WI38 (cell line): ENCODE results near the gene CCDC82.

Experiments
- H3K4me3 ChIP-seq: 2 replicates; pipeline ENCODE4 v1.5.1; 2011; ENCODE audit warnings: low read depth, mild to moderate bottlenecking, control low read depth, low read length
- TF ChIP-seq, protein P1 (sequence below): IDR thresholded peaks from 2 replicates; pipeline ENCODE4 v1.5.1; 2012; ENCODE audit warnings: low read depth, mild to moderate bottlenecking, control low read depth, low read length

The CCDC82 gene

DNA sequence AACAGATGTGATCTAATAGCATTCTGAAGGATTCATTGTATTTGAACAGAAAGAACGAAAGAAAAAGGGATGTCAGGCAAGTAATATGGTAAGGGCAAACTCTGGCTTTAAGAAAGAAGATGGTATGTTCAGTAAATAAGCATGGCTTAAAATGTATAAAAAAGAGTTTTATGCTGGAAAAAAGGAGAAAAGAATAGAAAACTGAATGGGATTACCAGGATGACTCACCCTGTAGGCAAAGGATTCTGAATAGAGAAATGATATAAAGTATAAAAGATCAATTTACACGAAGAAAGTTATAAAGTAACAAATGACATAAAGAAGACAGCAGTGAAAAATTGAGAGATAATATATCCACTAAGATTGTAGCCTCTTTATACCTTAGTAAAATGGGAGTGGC, 4.5 kb downstream of the CCDC82 start:
- H3K4me3 ChIP-seq = no peak overlapping the region
- TF ChIP-seq, protein P1, sequence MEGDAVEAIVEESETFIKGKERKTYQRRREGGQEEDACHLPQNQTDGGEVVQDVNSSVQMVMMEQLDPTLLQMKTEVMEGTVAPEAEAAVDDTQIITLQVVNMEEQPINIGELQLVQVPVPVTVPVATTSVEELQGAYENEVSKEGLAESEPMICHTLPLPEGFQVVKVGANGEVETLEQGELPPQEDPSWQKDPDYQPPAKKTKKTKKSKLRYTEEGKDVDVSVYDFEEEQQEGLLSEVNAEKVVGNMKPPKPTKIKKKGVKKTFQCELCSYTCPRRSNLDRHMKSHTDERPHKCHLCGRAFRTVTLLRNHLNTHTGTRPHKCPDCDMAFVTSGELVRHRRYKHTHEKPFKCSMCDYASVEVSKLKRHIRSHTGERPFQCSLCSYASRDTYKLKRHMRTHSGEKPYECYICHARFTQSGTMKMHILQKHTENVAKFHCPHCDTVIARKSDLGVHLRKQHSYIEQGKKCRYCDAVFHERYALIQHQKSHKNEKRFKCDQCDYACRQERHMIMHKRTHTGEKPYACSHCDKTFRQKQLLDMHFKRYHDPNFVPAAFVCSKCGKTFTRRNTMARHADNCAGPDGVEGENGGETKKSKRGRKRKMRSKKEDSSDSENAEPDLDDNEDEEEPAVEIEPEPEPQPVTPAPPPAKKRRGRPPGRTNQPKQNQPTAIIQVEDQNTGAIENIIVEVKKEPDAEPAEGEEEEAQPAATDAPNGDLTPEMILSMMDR = no peak

DNA sequence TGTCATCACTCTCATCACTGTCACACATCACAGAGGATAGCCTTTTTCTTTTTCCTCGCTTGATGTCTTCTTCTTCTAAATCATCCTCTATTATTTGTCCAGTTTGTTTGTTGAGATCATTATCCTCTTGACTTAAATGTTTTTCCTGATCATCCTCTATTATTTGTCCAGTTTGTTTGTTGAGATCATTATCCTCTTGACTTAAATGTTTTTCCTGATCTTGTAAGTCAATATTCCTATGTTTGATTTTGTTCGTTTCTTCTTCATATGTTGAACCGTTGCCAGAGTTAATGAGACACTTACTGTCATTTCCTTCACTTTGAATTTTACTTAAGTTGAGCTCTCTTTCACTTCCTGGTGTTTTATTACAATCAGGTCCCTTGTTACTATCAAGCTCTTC, 5.6 kb downstream of the CCDC82 start:
- no peak overlapping the region for H3K4me3 ChIP-seq
- TF ChIP-seq, protein P1 = no peak

DNA sequence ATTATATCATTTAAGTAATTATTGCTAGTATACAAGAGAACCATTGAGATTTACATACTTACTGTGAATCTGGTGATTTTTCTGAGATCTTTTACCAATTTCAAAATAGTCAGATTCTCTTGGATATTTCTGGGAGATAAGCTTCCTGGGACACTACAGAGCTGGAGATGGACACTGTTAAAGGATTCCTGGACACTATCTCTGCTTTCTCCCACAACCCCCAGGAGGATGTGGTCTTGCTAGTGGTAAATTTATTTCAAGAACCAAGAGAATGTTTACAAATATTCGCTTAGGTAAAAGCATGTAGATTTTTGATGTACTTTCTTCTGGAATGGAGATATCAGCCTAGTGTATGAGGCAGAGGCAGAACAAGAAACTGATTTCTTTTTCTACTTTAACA, 12.9 kb downstream of the CCDC82 start:
- TF ChIP-seq, protein P1 = no peak
- H3K4me3 ChIP-seq = no peak overlapping the region

DNA sequence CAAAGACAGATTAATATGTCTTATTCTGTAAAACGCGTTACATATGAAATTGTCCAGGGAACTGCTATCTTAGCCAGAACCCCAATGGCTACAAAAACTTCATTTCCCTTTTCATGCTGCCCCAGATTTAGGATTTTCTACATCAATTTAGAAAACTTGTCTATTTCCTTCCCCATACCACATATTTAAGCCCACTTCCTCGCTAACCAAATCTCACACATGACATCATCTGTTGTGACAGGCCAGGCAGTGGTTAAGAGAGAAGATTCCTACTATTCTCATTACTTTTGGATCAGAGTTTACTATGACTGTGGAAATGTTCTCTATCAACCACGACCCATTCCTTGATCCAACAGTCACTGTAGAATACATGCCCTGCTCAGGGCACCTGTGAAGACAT, 15.9 kb downstream of the CCDC82 start:
- TF ChIP-seq, protein P1 = no peak
- H3K4me3 ChIP-seq = no peak overlapping the region

DNA sequence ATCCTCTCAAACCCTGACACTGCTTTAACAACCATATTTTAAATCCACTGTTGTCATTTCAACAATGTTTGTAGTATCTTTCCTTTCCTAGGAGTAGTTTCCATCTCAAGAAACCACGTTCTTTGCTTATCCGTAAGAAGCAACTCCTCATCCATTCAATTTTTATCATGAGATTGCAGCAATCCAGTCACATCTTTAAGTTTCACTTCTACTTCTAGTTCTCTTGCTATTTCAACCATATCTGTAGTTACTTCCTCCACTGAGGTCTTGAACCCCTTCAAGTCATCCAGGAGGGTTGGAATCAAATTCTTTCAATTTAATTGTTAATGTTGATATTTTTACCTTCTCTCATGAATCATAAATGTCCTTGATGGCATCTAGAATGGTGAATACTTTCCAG, 22.4 kb downstream of the CCDC82 start:
- TF ChIP-seq, protein P1 = no peak

DNA sequence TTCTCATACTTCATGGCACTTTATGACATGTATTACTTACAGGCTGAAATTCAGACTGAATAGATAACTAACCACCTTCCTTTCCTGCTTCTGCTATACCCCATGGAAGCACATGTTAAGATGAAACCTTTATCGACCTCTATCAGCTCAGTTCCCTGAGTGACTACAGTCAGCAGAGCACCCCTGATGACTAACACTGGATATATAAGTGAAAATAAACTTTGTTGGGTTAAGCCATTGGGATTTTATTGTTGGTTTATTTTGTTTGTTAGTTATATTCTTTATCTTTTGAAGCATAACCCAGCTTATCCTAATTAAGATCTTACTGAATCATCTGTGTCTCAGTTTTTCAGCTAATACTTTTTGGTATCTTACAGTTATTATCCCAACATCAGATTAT, 23.7 kb downstream of the CCDC82 start:
- TF ChIP-seq, protein P1 = no peak

More for the DNA sequence above, 22.4 kb downstream of the CCDC82 start:
- H3K4me3 ChIP-seq = no peak overlapping the region

DNA sequence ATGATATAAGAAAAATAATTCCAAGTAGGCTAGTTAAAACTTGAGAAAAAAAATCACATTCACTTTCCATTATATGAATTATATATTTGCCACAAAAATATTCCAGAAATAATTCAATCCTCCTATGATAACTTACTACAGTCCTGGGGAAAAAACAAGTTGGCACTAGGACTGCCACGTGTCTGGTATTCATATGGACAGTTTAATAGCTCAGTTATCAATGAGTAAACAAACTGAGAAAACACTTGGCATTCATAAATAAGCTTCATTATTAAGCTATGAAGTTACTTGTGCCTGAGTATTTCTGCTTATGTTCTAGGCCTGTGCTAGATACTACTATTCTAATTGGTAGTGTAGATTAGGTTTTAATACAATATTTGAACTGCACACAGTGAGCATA, 24.2 kb downstream of the CCDC82 start:
- TF ChIP-seq, protein P1 = no peak
- H3K4me3 ChIP-seq = no peak overlapping the region

More for the DNA sequence above, 23.7 kb downstream of the CCDC82 start:
- H3K4me3 ChIP-seq = no peak overlapping the region
